Activated naive CD4-positive, alpha-beta T cell treated with anti-CD3 and anti-CD28 coated beads, Interleukin-2, amount 10 ng/mL, durations not matched to agents 7 days and 5 days (primary cell): ENCODE results near the gene ANKRD42.

ENCODE experiments used
- CTCF ChIA-PET: fragments of 350-600 bp; sonication (Branson Sonifier 250); formaldehyde crosslinking; loops from one replicate; lab custom pipeline; 2021; ENCODE audit warnings: antibody characterized with exemption; lab: Charles Lee
- DNase-seq: peaks from one replicate; pipeline ENCODE4 v3.0.0-alpha.2; 2020
- H3K27ac Mint-ChIP-seq: one replicate; pipeline ENCODE4 v1.8.0; 2021; ENCODE audit warnings: mild to moderate bottlenecking, moderate library complexity, mixed read lengths
- H3K27me3 Mint-ChIP-seq: one replicate; pipeline ENCODE4 v1.8.0; 2021; ENCODE audit warnings: mild to moderate bottlenecking, mixed read lengths
- H3K36me3 Mint-ChIP-seq: one replicate; pipeline ENCODE4 v1.8.0; 2021; ENCODE audit warnings: mixed read lengths
- H3K4me1 Mint-ChIP-seq: one replicate; pipeline ENCODE4 v1.8.0; 2021; ENCODE audit warnings: mixed read lengths
- H3K4me3 Mint-ChIP-seq: one replicate; pipeline ENCODE4 v1.8.0; 2021; ENCODE audit warnings: mild to moderate bottlenecking, moderate library complexity, mixed read lengths
- H3K9me3 Mint-ChIP-seq: one replicate; pipeline ENCODE4 v1.8.0; 2021; ENCODE audit warnings: mixed read lengths

ANKRD42 gene

GRCh38 chr11:83193315-83194280 lies at the start of gene ANKRD42:
ANKRD42 (plus strand) TSS chr11:83193712; CDS start chr11:83194671, 959 bp downstream.
- H3K36me3 Mint-ChIP-seq = peaks cover 14% of the 10 kb centered on the region
- DNase-seq = peak; percentile 92
- H3K4me3 Mint-ChIP-seq = peak within 1 kb of the TSS; percentile 89
- H3K9me3 Mint-ChIP-seq = no peaks in the 10 kb centered on the region
- H3K4me1 Mint-ChIP-seq = peaks cover 42% of the 10 kb centered on the region
- H3K27me3 Mint-ChIP-seq = no peaks in the 10 kb centered on the region
- H3K27ac Mint-ChIP-seq = peak within 1 kb of the TSS; percentile 92
- CTCF ChIA-PET = interaction anchor here (1.7 kb wide), 1 partner anchor 53 kb away, joined by 5 read pairs; no protein-coding TSS in a partner anchor

- no peak for DNase-seq
- no peak overlapping the region for H3K4me3 Mint-ChIP-seq
- H3K9me3 Mint-ChIP-seq = no peaks in the 10 kb centered on the region
- no peaks in the 10 kb centered on the region for H3K36me3 Mint-ChIP-seq
- H3K27ac Mint-ChIP-seq = no peak overlapping the region
- no peaks in the 10 kb centered on the region for H3K4me1 Mint-ChIP-seq
- peaks cover 12% of the 10 kb centered on the region for H3K27me3 Mint-ChIP-seq
- CTCF ChIA-PET = no interaction called here
These were observed 45.6 kb upstream of the ANKRD42 start for GRCh38 chr11:83147895-83148294.

GRCh38 chr11:83150450-83150849 lies 43.1 kb upstream of the ANKRD42 start:
- Mint-ChIP-seq H3K27me3 (peaks cover 8% of the 10 kb centered on the region), H3K27ac (no peak overlapping the region), H3K36me3 (no peaks in the 10 kb centered on the region), H3K9me3 (no peaks in the 10 kb centered on the region), H3K4me3 (no peak overlapping the region), H3K4me1 (peaks cover 8% of the 10 kb centered on the region)
- CTCF ChIA-PET = interaction anchor here (0.7 to 1.8 kb wide), 2 partner anchors 14 to 57 kb away, joined by 4 to 5 read pairs; no protein-coding TSS in a partner anchor
- no peak for DNase-seq

GRCh38 chr11:83151274-83151977 lies 42.1 kb upstream of the ANKRD42 start:
- CTCF ChIA-PET = interaction anchor here (0.7 to 1.8 kb wide), 3 partner anchors 15 to 244 kb away, joined by 3 to 5 read pairs (median 3); no protein-coding TSS in a partner anchor
- no peak for DNase-seq
- no peaks in the 10 kb centered on the region for H3K36me3 Mint-ChIP-seq
- no peak overlapping the region for H3K27ac Mint-ChIP-seq
- no peak overlapping the region for H3K4me3 Mint-ChIP-seq
- no peaks in the 10 kb centered on the region for H3K9me3 Mint-ChIP-seq
- peaks cover 8% of the 10 kb centered on the region for H3K27me3 Mint-ChIP-seq
- H3K4me1 Mint-ChIP-seq = peaks cover 14% of the 10 kb centered on the region

GRCh38 chr11:83152264-83152663 lies 41.2 kb upstream of the ANKRD42 start:
- Mint-ChIP-seq H3K4me1 (peaks cover 14% of the 10 kb centered on the region), H3K27ac (no peak overlapping the region), H3K27me3 (peaks cover 12% of the 10 kb centered on the region), H3K9me3 (no peaks in the 10 kb centered on the region), H3K36me3 (peaks cover 3% of the 10 kb centered on the region), H3K4me3 (no peak overlapping the region)
- CTCF ChIA-PET = interaction anchor here (0.7 to 0.8 kb wide), 2 partner anchors 80 to 245 kb away, joined by 3 read pairs; no protein-coding TSS in a partner anchor
- no peak for DNase-seq

- Mint-ChIP-seq H3K27me3 (peaks cover 5% of the 10 kb centered on the region), H3K27ac (no peak overlapping the region), H3K9me3 (no peaks in the 10 kb centered on the region), H3K36me3 (peaks cover 17% of the 10 kb centered on the region), H3K4me3 (no peak overlapping the region), H3K4me1 (peaks cover 14% of the 10 kb centered on the region)
- CTCF ChIA-PET = interaction anchor here (0.7 kb wide), 1 partner anchor 47 kb away, joined by 3 read pairs; no protein-coding TSS in a partner anchor
- DNase-seq = no peak
These were observed 39.7 kb upstream of the ANKRD42 start for GRCh38 chr11:83153764-83154163.

GRCh38 chr11:83156144-83156995 lies 37.1 kb upstream of the ANKRD42 start:
- H3K9me3 Mint-ChIP-seq = no peaks in the 10 kb centered on the region
- peak overlapping the region; percentile 93 for H3K4me3 Mint-ChIP-seq
- H3K36me3 Mint-ChIP-seq = peaks cover 41% of the 10 kb centered on the region
- H3K4me1 Mint-ChIP-seq = peaks cover 35% of the 10 kb centered on the region
- H3K27me3 Mint-ChIP-seq = peaks cover 5% of the 10 kb centered on the region
- peak; percentile 99 for DNase-seq
- CTCF ChIA-PET = interaction anchor here (0.7 to 1.5 kb wide), 8 partner anchors 33 to 289 kb away, joined by 3 to 4 read pairs (median 4); no protein-coding TSS in a partner anchor
- peak overlapping the region; percentile 98 for H3K27ac Mint-ChIP-seq

- CTCF ChIA-PET = interaction anchor here (0.7 to 1.2 kb wide), 4 partner anchors 35 to 189 kb away, joined by 3 to 4 read pairs (median 4); no protein-coding TSS in a partner anchor
- no peaks in the 10 kb centered on the region for H3K9me3 Mint-ChIP-seq
- DNase-seq = no peak
- peaks cover 48% of the 10 kb centered on the region for H3K36me3 Mint-ChIP-seq
- H3K4me3 Mint-ChIP-seq = peak within 1 kb of the TSS; percentile 93
- H3K4me1 Mint-ChIP-seq = peaks cover 42% of the 10 kb centered on the region
- H3K27ac Mint-ChIP-seq = peak within 1 kb of the TSS; percentile 98
- peaks cover 5% of the 10 kb centered on the region for H3K27me3 Mint-ChIP-seq
These were observed 36.4 kb upstream of the ANKRD42 start, which contains the start of gene PCF11 for GRCh38 chr11:83156996-83157593. PCF11 (plus strand) TSS chr11:83157131; CDS start chr11:83157440, 309 bp downstream.

- peak; percentile 66 for DNase-seq
- peaks cover 49% of the 10 kb centered on the region for H3K4me1 Mint-ChIP-seq
These were observed 35.7 kb upstream of the ANKRD42 start for GRCh38 chr11:83157594-83158356.

GRCh38 chr11:83158357-83158786 lies 35.1 kb upstream of the ANKRD42 start:
- Mint-ChIP-seq H3K9me3 (no peaks in the 10 kb centered on the region), H3K4me1 (peaks cover 52% of the 10 kb centered on the region), H3K27me3 (peaks cover 5% of the 10 kb centered on the region), H3K27ac (peak overlapping the region; percentile 98), H3K4me3 (peak overlapping the region; percentile 93), H3K36me3 (peaks cover 50% of the 10 kb centered on the region)
- CTCF ChIA-PET = interaction anchor here (0.9 to 1.4 kb wide), 3 partner anchors 16 to 257 kb away, joined by 3 to 5 read pairs (median 3); partner anchors contain the start of gene DDIAS
- no peak for DNase-seq

More at GRCh38 chr11:83157594-83158356, 35.7 kb upstream of the ANKRD42 start:
- Mint-ChIP-seq H3K9me3 (no peaks in the 10 kb centered on the region), H3K27ac (peak overlapping the region; percentile 98), H3K4me3 (peak overlapping the region; percentile 93), H3K27me3 (peaks cover 5% of the 10 kb centered on the region), H3K36me3 (peaks cover 50% of the 10 kb centered on the region)
- CTCF ChIA-PET = interaction anchor here (1.1 kb wide), 1 partner anchor 74 kb away, joined by 3 read pairs; no protein-coding TSS in a partner anchor

GRCh38 chr11:83158965-83159901 lies 34.3 kb upstream of the ANKRD42 start:
- Mint-ChIP-seq H3K36me3 (peaks cover 55% of the 10 kb centered on the region), H3K4me1 (peaks cover 56% of the 10 kb centered on the region), H3K27ac (peak overlapping the region; percentile 98), H3K9me3 (no peaks in the 10 kb centered on the region), H3K4me3 (peak overlapping the region; percentile 93), H3K27me3 (peaks cover 5% of the 10 kb centered on the region)
- DNase-seq = no peak
- CTCF ChIA-PET = interaction anchor here (0.7 to 1.4 kb wide), 5 partner anchors 16 to 289 kb away, joined by 3 to 5 read pairs (median 3); partner anchors contain the start of gene DDIAS
